Amniotic stem cell (primary cell): Measurements from ENCODE around the gene S100G.

ENCODE experiments used
- DNase-seq: peaks from one replicate; lab custom pipeline; 2025; lab: John Stamatoyannopoulos, UW

The S100G gene

GRCh38 chrX:16646366-16647138, 3.4 kb upstream of the S100G start:
- no peak for DNase-seq

GRCh38 chrX:16651391-16652024, 1.6 kb downstream of the S100G start:
- no peak for DNase-seq

- no peak for DNase-seq
These were observed 3.5 kb downstream of the S100G start for GRCh38 chrX:16653424-16653823.

- no peak for DNase-seq
These were observed 4.1 kb downstream of the S100G start for GRCh38 chrX:16654093-16654492.

- DNase-seq: no peak
These were observed 8.3 kb downstream of the S100G start for GRCh38 chrX:16658284-16658683.

- DNase-seq: no peak
These were observed 9.4 kb downstream of the S100G start for GRCh38 chrX:16659321-16659720.

- DNase-seq: no peak
These were observed 11.5 kb downstream of the S100G start for GRCh38 chrX:16661495-16661894.

GRCh38 chrX:16662402-16662801, 12.4 kb downstream of the S100G start:
- DNase-seq: no peak

GRCh38 chrX:16664074-16664473, 14.1 kb downstream of the S100G start:
- DNase-seq: no peak

GRCh38 chrX:16664626-16665025, 14.7 kb downstream of the S100G start:
- no peak for DNase-seq

GRCh38 chrX:16665089-16665488, 15.1 kb downstream of the S100G start:
- DNase-seq: no peak

- no peak for DNase-seq
These were observed 16.6 kb downstream of the S100G start for GRCh38 chrX:16666541-16666940.

GRCh38 chrX:16671005-16671404, 21.0 kb downstream of the S100G start:
- DNase-seq: peak; percentile 41

- DNase-seq: no peak
These were observed 28.7 kb downstream of the S100G start for GRCh38 chrX:16678689-16679088.

GRCh38 chrX:16683007-16683664, 33.2 kb downstream of the S100G start:
- DNase-seq: no peak

GRCh38 chrX:16687514-16687913, 37.6 kb downstream of the S100G start:
- no peak for DNase-seq

GRCh38 chrX:16695079-16695676, 45.2 kb downstream of the S100G start:
- DNase-seq: peak; percentile 11

GRCh38 chrX:16696956-16697355, 47.0 kb downstream of the S100G start:
- DNase-seq: no peak

GRCh38 chrX:16699389-16699788, 49.4 kb downstream of the S100G start:
- no peak for DNase-seq

- DNase-seq: no peak
These were observed 50.8 kb downstream of the S100G start for GRCh38 chrX:16700734-16701133.

GRCh38 chrX:16702700-16703599, 53.0 kb downstream of the S100G start:
- no peak for DNase-seq
